Esophagus squamous epithelium (tissue), 5 donors: ENCODE measurements around the gene MTSS2. TPM values are rescaled to one million over a fixed set of nuclear protein-coding genes. Genes with fewer than 3 reads are reported as not detected.

Experiments used
- DNase-seq: peaks from one replicate; lab custom pipeline; 2025; lab: John Stamatoyannopoulos, UW
- H3K27ac ChIP-seq, 4 donors: fragments of 200-600 bp; sonication (generic); one replicate each; pipeline ENCODE4 v1.5.1; 2016 to 2019; ENCODE audit warnings: mild to moderate bottlenecking in 1 of 4
- H3K27me3 ChIP-seq, 4 donors: fragments of 200-600 bp; sonication (generic); 1 replicate in 3 of 4; 2 replicates in 1 of 4; pipeline versions ENCODE4 v1.5.1 to v1.6.0; 2017 to 2021; ENCODE audit warnings: antibody characterized with exemption in 1 of 4
- H3K36me3 ChIP-seq, 3 donors: fragments of 200-600 bp; sonication (generic); one replicate each; pipeline ENCODE4 v1.5.1; 2016 to 2019
- H3K4me1 ChIP-seq, 3 donors: fragments of 200-600 bp; sonication (generic); one replicate each; pipeline ENCODE4 v1.5.1; 2017 to 2019
- H3K4me3 ChIP-seq, 4 donors: fragments of 200-600 bp; sonication (generic); 1 replicate in 3 of 4; 2 replicates in 1 of 4; pipeline ENCODE4 v1.5.1; 2016 to 2019; ENCODE audit warnings: mild to moderate bottlenecking in 2 of 4, moderate library complexity in 1 of 4
- H3K9me3 ChIP-seq, 3 donors: fragments of 200-600 bp; sonication (generic); one replicate each; pipeline ENCODE4 v1.5.1; 2016 to 2019
- POLR2A ChIP-seq, 4 donors: fragments of 450-650 bp; IDR thresholded peaks; one replicate each; pipeline ENCODE4 v1.6.1; 2017; ENCODE audit warnings: antibody characterized with exemption in 4 of 4, mild to moderate bottlenecking in 4 of 4, moderate library complexity in 3 of 4
- WGBS, 2 donors: methylation state at CpG; one replicate each; pipeline ENCODE4 v1.1.5; 2018; 5-methylcytosine and 5-hydroxymethylcytosine counted together
- intact Hi-C: fragments of 100-400 bp; cut with DNase I; formaldehyde crosslinking; loops from one replicate; pipeline ENCODE4 v1.15.0; 2022
- total RNA-seq, 4 donors: library from RNA; depleted of rRNA; stranded (reverse); fragments of >200 nt; gene quantifications; one replicate each; pipeline ENCODE4 v1.1.0, GENCODE V29; 2016
- TF ChIP-seq, protein P1 (sequence below), 6 experiments: fragments of 450-650 bp in 4 of 6; fragments of 200-600 bp in 2 of 6; sonication (generic) in 2 of 6; IDR thresholded peaks; one replicate each; pipeline ENCODE4 v1.5.1; 2016 to 2019; ENCODE audit warnings: antibody characterized with exemption in 6 of 6, mild to moderate bottlenecking in 4 of 6, moderate library complexity in 4 of 6
- donor health status: DM: yes; HTN: yes; CAD: no.

Gene MTSS2
- total RNA-seq, 4 donors from 2014 or later = 15.5 to 39.7 (median 27.5) TPM

DNA sequence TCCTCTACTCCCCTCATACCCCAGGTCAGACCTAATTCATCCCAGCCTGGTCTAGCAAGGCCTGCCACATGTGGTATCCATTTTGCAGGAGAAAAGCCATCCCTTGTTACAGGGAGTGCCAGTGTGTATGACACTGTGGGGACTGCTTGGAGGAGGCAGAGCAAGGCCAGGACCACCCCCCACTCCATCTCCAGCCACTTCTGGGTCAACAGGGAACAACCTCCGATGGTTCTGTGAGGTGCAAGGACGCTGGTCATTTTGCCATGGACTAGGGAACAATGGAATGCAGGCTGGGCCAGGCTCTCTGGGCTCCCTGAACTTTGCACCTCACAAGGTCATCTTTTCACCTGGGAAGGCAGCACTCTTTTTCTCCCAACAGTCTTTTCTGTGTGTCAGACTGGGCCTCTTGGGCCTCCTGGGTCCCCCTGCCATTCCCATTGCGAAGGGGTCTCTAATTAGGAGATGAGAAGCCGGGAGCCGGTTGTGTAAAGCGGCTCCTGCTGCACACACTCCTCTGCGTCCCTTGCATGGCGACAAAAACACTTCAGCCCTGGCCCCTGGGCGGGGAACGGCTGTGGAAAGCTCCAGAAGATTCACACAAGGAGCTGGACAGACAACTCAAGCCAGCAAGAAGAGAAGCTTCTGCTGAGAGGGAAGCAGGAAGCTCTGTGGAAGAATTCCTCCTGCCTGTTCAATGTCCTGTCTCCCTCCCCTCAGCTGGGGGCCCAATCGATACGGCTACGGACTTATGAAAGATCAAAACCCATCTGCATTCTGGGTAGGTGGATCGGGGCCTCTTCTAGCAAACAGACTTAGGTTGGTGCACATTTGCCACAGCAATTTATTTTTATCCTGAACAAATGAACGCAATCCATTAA is 38.5 kb upstream of the MTSS2 start:
- WGBS, 2 donors = 85 to 87% methylated on average over 7 to 9 of the region's 15 CpGs
- H3K27ac ChIP-seq = peak overlapping the region in 3 of 4 donors; percentile 74 to 90 (median 87)
- H3K9me3 ChIP-seq = no peaks in the 10 kb centered on the region
- H3K4me1 ChIP-seq = peaks cover 16 to 45% (median 22%) of the 10 kb centered on the region in 3 donors
- TF ChIP-seq, protein P1, sequence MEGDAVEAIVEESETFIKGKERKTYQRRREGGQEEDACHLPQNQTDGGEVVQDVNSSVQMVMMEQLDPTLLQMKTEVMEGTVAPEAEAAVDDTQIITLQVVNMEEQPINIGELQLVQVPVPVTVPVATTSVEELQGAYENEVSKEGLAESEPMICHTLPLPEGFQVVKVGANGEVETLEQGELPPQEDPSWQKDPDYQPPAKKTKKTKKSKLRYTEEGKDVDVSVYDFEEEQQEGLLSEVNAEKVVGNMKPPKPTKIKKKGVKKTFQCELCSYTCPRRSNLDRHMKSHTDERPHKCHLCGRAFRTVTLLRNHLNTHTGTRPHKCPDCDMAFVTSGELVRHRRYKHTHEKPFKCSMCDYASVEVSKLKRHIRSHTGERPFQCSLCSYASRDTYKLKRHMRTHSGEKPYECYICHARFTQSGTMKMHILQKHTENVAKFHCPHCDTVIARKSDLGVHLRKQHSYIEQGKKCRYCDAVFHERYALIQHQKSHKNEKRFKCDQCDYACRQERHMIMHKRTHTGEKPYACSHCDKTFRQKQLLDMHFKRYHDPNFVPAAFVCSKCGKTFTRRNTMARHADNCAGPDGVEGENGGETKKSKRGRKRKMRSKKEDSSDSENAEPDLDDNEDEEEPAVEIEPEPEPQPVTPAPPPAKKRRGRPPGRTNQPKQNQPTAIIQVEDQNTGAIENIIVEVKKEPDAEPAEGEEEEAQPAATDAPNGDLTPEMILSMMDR (IDR thresholded peaks at IDR 0.05) = no peak
- no peak for TF ChIP-seq POLR2A (IDR thresholded peaks at IDR 0.05)
- intact Hi-C loops = no loop called here
- no peak overlapping the region for H3K4me3 ChIP-seq
- DNase-seq = no peak
- no peaks in the 10 kb centered on the region for H3K27me3 ChIP-seq
- peaks cover 0 to 76% (median 0%) of the 10 kb centered on the region in 3 donors for H3K36me3 ChIP-seq

DNA sequence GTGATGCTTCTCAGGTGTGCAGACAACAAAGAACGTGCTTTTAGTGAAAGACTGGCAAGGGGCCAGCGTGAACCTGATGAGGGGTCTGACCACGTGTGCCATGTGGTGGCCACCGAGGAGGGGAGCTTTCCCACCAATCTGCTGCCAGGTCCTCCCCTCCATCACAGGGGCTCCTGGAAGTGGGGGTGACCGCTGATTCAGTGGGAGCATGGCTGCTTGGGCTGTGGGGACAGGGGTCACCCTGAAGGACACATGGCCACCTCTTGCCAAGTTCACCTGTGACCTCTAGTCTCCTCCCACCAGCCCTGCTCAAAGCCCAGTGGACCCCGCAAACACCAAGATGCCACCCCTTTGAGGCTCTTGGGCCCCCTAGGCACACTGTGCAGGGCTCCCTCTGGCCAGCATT is 37.9 kb upstream of the MTSS2 start:
- whole genome bisulfite sequencing, 2 donors = 93% methylated on average over 6 of the region's 6 CpGs; no CpG with 5 or more reads in 1 of the 2 donors
- peak overlapping the region in 1 of 4 donors; percentile 90 for H3K27ac ChIP-seq
- no peak overlapping the region for H3K4me3 ChIP-seq
- no peaks in the 10 kb centered on the region for H3K27me3 ChIP-seq
- no peaks in the 10 kb centered on the region for H3K9me3 ChIP-seq
- peaks cover 0 to 69% (median 0%) of the 10 kb centered on the region in 3 donors for H3K36me3 ChIP-seq
- no peak for DNase-seq
- intact Hi-C loops = no loop called here
- H3K4me1 ChIP-seq = peaks cover 16 to 45% (median 22%) of the 10 kb centered on the region in 3 donors
- TF ChIP-seq POLR2A (IDR thresholded peaks at IDR 0.05) = no peak
- TF ChIP-seq, protein P1 (IDR thresholded peaks at IDR 0.05) = no peak

DNA sequence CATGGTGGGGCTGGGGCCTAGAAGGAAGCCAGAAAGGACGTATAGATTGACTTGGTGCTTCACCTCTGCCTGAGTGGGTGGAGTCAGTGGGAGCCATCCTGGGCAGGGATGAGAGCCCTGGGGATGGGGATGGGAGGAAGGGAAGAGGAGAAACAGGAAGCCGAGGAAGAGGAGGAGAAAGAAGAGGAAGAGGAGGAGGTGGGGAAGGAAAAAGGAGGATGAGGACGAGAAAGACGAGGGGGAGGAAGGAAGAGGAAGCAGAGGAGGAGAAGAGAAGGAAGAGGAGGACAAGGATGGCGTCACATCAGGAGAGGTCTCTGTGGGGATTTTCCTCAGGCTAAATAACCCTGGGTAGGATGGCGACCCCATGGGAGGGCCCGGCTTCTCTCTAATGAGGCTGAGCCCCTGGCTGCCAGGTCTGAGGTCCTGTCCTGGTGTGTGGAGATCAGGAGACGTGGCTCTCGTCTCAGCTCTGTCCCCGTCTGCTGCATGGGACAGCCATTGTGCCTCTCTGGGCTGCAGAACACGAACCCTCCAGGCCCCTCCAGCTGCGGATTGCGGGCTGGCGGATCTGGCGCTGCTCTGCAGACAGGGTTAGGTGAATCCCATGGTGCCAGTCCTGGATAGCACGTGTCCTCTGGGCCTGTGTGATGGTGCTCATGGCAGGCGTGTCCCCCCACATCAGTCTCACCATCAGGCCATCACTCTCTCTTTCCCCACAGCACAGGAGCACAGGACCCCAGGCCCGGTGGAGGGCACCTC is 35.5 kb upstream of the MTSS2 start:
- no peaks in the 10 kb centered on the region for H3K27me3 ChIP-seq
- no peak for DNase-seq
- no peaks in the 10 kb centered on the region for H3K9me3 ChIP-seq
- TF ChIP-seq POLR2A (IDR thresholded peaks at IDR 0.05) = no peak
- TF ChIP-seq, protein P1 (IDR thresholded peaks at IDR 0.05) = no peak
- H3K27ac ChIP-seq = no peak overlapping the region
- H3K4me3 ChIP-seq = no peak overlapping the region
- H3K4me1 ChIP-seq = peaks cover 15 to 33% (median 22%) of the 10 kb centered on the region in 3 donors
- intact Hi-C loops = no loop called here
- H3K36me3 ChIP-seq = peaks cover 0 to 54% (median 0%) of the 10 kb centered on the region in 3 donors
- WGBS, 2 donors = 81 to 82% methylated on average over 9 to 18 of the region's 18 CpGs

DNA sequence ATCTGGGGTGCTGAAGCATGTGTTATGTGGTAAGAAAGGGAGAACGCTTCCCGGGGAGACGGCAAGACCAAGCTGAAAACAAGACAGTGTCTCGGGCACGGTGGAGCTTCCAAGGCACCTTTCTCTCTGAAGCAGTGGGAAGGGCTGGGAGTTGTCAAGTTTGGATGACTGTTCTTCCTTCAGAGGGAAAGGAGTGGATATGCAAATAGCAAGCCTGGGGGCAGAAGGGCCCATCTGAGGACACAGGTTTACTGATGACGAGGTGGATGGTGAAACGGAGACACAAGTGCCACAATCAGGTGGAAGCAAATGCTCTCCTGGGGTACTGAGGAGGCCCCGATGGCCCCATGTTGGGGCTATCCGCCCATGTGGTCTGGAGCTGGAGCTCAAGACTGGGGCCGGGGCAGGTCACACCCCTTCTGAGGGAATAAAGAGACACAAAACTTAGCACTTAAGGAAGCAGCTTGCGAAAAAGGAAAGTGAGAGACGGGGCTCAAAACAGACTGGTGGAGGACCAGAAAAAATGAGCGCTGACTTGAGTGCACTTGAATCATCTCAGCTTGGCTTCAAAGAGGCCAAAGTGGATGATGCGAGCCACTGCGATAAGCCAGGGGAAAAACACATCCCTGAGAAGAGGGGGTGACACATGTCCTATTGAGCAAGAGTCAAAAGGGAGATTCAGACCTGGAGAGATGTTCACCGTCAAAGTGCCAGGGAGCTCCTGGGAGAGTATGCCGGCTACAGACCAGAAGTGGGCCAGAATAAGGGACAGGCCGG is 34.8 kb upstream of the MTSS2 start:
- Histone ChIP-seq H3K4me3 (no peak overlapping the region), H3K4me1 (peaks cover 16 to 33% (median 22%) of the 10 kb centered on the region in 3 donors), H3K9me3 (no peaks in the 10 kb centered on the region), H3K27me3 (no peaks in the 10 kb centered on the region), H3K27ac (no peak overlapping the region), H3K36me3 (peaks cover 0 to 54% (median 0%) of the 10 kb centered on the region in 3 donors)
- DNase-seq = no peak
- intact Hi-C loops = no loop called here
- WGBS, 2 donors = 91 to 96% methylated on average over 18 of the region's 18 CpGs
- TF ChIP-seq POLR2A (IDR thresholded peaks at IDR 0.05) = no peak
- TF ChIP-seq, protein P1 (IDR thresholded peaks at IDR 0.05) = no peak
